DOHH2 (cell line): ENCODE data around the gene LYRM4.

Experiments used
- H3F3A ChIP-seq: fragments of 200-600 bp; sonication (generic), shearing (Covaris generic); 2 replicates; pipeline ENCODE4 v1.6.0; 2016; ENCODE audit warnings: antibody characterized with exemption, mild to moderate bottlenecking; ENCODE audit not compliant: control insufficient read depth, insufficient read depth
- H3K27ac ChIP-seq: fragments of 200-600 bp; sonication (generic); 2 replicates; pipeline ENCODE4 v1.5.1; 2014; ENCODE audit warnings: low read depth, mild to moderate bottlenecking, low read length, moderate library complexity
- H3K27me3 ChIP-seq: fragments of 200-600 bp; sonication (generic); 2 replicates; pipeline ENCODE4 v1.6.1; 2014; ENCODE audit warnings: mild to moderate bottlenecking, low read length, mixed read lengths; ENCODE audit not compliant: control insufficient read depth
- H3K36me3 ChIP-seq: fragments of 200-600 bp; sonication (generic); 2 replicates; pipeline ENCODE4 v1.6.1; 2014; ENCODE audit warnings: mild to moderate bottlenecking, low read length, moderate library complexity, mixed read lengths; ENCODE audit not compliant: control insufficient read depth
- H3K4me1 ChIP-seq: fragments of 200-600 bp; sonication (generic); 2 replicates; pipeline ENCODE4 v1.6.1; 2014; ENCODE audit warnings: mild to moderate bottlenecking, low read length, mixed read lengths; ENCODE audit not compliant: control insufficient read depth
- H3K4me2 ChIP-seq: fragments of 200-600 bp; sonication (generic); 2 replicates; pipeline ENCODE4 v1.6.0; 2014; ENCODE audit warnings: mild to moderate bottlenecking, low read length, moderate library complexity
- H3K4me3 ChIP-seq: fragments of 200-600 bp; sonication (generic); 2 replicates; pipeline ENCODE4 v1.5.1; 2014; ENCODE audit warnings: mild to moderate bottlenecking, low read length, mixed read lengths
- H3K79me2 ChIP-seq: fragments of 200-600 bp; sonication (generic); 2 replicates; pipeline ENCODE4 v1.6.1; 2014; ENCODE audit warnings: mild to moderate bottlenecking, low read length, mixed read lengths; ENCODE audit not compliant: control insufficient read depth
- H3K9me2 ChIP-seq: fragments of 200-600 bp; sonication (generic); replicated peaks from 2 replicates; pipeline ENCODE4 v1.6.1; 2014; ENCODE audit warnings: mild to moderate bottlenecking, low read length, mixed read lengths; ENCODE audit not compliant: control insufficient read depth
- H3K9me3 ChIP-seq: fragments of 200-600 bp; sonication (generic); 2 replicates; pipeline ENCODE4 v1.6.1; 2014; ENCODE audit warnings: antibody characterized with exemption, low read length, mixed read lengths; ENCODE audit not compliant: control insufficient read depth, insufficient read depth
- H4K20me1 ChIP-seq: fragments of 200-600 bp; sonication (generic); 2 replicates; pipeline ENCODE4 v1.6.0; 2014; ENCODE audit warnings: low read depth, mild to moderate bottlenecking, antibody characterized with exemption, low read length, moderate library complexity; ENCODE audit not compliant: control insufficient read depth, insufficient read depth
- CTCF ChIP-seq: fragments of 200-600 bp; sonication (generic); IDR thresholded peaks from one replicate; pipeline ENCODE4 v1.5.1; 2014; ENCODE audit warnings: antibody characterized with exemption, mild to moderate bottlenecking, low read depth, low read length; ENCODE audit not compliant: poor library complexity, severe bottlenecking
- EZH2phosphoT487 ChIP-seq: fragments of 200-600 bp; sonication (generic); IDR thresholded peaks from 2 replicates; pipeline ENCODE4 v1.6.1; 2017; ENCODE audit warnings: borderline replicate concordance, mild to moderate bottlenecking, antibody characterized with exemption, low read length, moderate library complexity, mixed read lengths

The LYRM4 gene

GRCh38 chr6:5081182-5081581, 179.6 kb downstream of the LYRM4 start:
- Histone ChIP-seq H3K79me2 (no peaks in the 10 kb centered on the region), H3F3A (no peaks in the 10 kb centered on the region), H3K9me3 (no peaks in the 10 kb centered on the region), H4K20me1 (no peaks in the 10 kb centered on the region), H3K4me2 (no peak overlapping the region), H3K27ac (no peak overlapping the region), H3K36me3 (no peaks in the 10 kb centered on the region), H3K9me2 (no peaks in the 10 kb centered on the region), H3K27me3 (peaks cover 40% of the 10 kb centered on the region), H3K4me1 (peaks cover 8% of the 10 kb centered on the region; the same call in 1 of the 2 replicates), H3K4me3 (no peak overlapping the region)
- no peak for TF ChIP-seq EZH2phosphoT487
- no peak for TF ChIP-seq CTCF

GRCh38 chr6:5080574-5080973, 180.2 kb downstream of the LYRM4 start:
- H4K20me1 ChIP-seq, result no peaks in the 10 kb centered on the region
- TF ChIP-seq EZH2phosphoT487 (no peak), CTCF (no peak)
- peaks cover 8% of the 10 kb centered on the region; the same call in 1 of the 2 replicates for H3K4me1 ChIP-seq
- H3K4me2 ChIP-seq, result no peak overlapping the region
- no peaks in the 10 kb centered on the region for H3F3A ChIP-seq
- H3K27ac ChIP-seq, result no peak overlapping the region
- no peaks in the 10 kb centered on the region for H3K79me2 ChIP-seq
- no peaks in the 10 kb centered on the region for H3K9me2 ChIP-seq
- peaks cover 34% of the 10 kb centered on the region for H3K27me3 ChIP-seq
- no peaks in the 10 kb centered on the region for H3K36me3 ChIP-seq
- H3K4me3 ChIP-seq, result no peak overlapping the region
- H3K9me3 ChIP-seq, result no peaks in the 10 kb centered on the region

DNA sequence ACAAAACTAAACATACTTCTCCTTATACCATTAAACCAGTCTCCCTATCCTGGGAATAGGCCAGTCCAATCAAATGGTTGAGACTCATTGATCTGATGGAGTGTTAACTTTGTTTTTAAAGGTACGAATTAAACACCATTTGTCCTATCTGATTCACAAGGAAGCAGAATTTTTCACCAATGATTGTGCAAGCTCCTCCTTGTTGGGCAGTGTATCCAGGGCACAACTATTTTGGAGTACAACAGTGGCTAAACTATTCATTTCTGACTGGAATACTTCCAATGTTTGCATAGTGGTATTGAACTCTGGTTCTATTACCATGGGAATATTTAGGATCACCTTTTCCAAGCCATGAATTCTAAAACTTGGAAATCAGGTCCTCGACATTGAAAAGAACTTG, 181.1 kb downstream of the LYRM4 start:
- peaks cover 25% of the 10 kb centered on the region for H3K27me3 ChIP-seq
- H3K9me3 ChIP-seq, result no peaks in the 10 kb centered on the region
- no peak for TF ChIP-seq CTCF
- no peaks in the 10 kb centered on the region for H4K20me1 ChIP-seq
- H3K4me1 ChIP-seq, result peaks cover 3% of the 10 kb centered on the region; the same call in 1 of the 2 replicates
- no peak overlapping the region for H3K4me2 ChIP-seq
- no peaks in the 10 kb centered on the region for H3F3A ChIP-seq
- no peak overlapping the region for H3K4me3 ChIP-seq
- H3K36me3 ChIP-seq, result no peaks in the 10 kb centered on the region
- no peak overlapping the region for H3K27ac ChIP-seq
- H3K9me2 ChIP-seq, result no peaks in the 10 kb centered on the region
- no peaks in the 10 kb centered on the region for H3K79me2 ChIP-seq
